IMR-90 (cell line): Measurements from ENCODE around the gene NSF. TPM values are rescaled to one million over a fixed set of nuclear protein-coding genes. Genes with fewer than 3 reads are reported as not detected.
"Not testable (repeated sequence)": the region's sequence is repeated elsewhere in the genome, so short reads cannot be mapped to it uniquely, and the experiment has no call there.

Experiments used
- ATAC-seq: fragments of 200-7000 bp; cut with Tn5 transposase; 2 replicates; pipeline ENCODE4 v1.9.1; 2020; ENCODE audit warnings: low read depth, mild to moderate bottlenecking, moderate library complexity
- BruUV-seq: library from RNA; stranded (reverse); fragments of 400-500 nt; replicated peaks from 2 replicates; lab custom pipeline; 2021; lab: Mats Ljungman, UMichigan
- CTCF ChIA-PET: fragments of 300-600 bp; formaldehyde crosslinking; extraction: SDS; loops from one replicate; lab custom pipeline; 2021; ENCODE audit warnings: antibody characterized with exemption; lab: Yijun Ruan, JAX
- POLR2A ChIA-PET: fragments of 300-600 bp; sonication (Branson Sonifier 250); formaldehyde crosslinking; loops from one replicate; lab custom pipeline; 2022; ENCODE audit warnings: antibody characterized with exemption; ENCODE audit not compliant: unreplicated experiment; lab: Charles Lee
- DNase-seq: peaks from one replicate; pipeline ENCODE4 v3.0.0; 2013
- H2AFZ ChIP-seq: replicated peaks from 2 replicates; pipeline ENCODE3; 2013; ENCODE audit warnings: low read length, mild to moderate bottlenecking; ENCODE audit not compliant: poor library complexity
- H2AK5ac ChIP-seq: 2 replicates; pipeline ENCODE4 v1.6.1; 2013; ENCODE audit warnings: low read depth, low read length, inconsistent platforms
- H2AK9ac ChIP-seq: replicated peaks from 2 replicates; pipeline ENCODE3; 2013; ENCODE audit warnings: mild to moderate bottlenecking, low read depth, low read length, moderate library complexity; ENCODE audit not compliant: poor library complexity
- H2BK120ac ChIP-seq: 2 replicates; pipeline ENCODE4 v1.6.1; 2013; ENCODE audit warnings: low read depth, low read length, inconsistent platforms
- H2BK15ac ChIP-seq: 3 replicates; pipeline ENCODE4 v1.6.1; 2013; ENCODE audit warnings: low read depth, low read length, inconsistent platforms
- H2BK20ac ChIP-seq: 2 replicates; pipeline ENCODE4 v1.6.1; 2013; ENCODE audit warnings: low read depth, mild to moderate bottlenecking, inconsistent platforms, low read length, moderate library complexity
- H2BK5ac ChIP-seq: 2 replicates; pipeline ENCODE4 v1.6.1; 2013; ENCODE audit warnings: mild to moderate bottlenecking, low read depth, low read length, inconsistent platforms; ENCODE audit not compliant: poor library complexity, severe bottlenecking
- H3K14ac ChIP-seq: replicated peaks from 2 replicates; pipeline ENCODE4 v1.6.1; 2013; ENCODE audit warnings: low read depth, low read length, inconsistent platforms
- H3K18ac ChIP-seq: 2 replicates; pipeline ENCODE4 v1.6.1; 2013; ENCODE audit warnings: low read depth, low read length, control low read depth
- H3K23ac ChIP-seq: 2 replicates; pipeline ENCODE4 v1.6.1; 2013; ENCODE audit warnings: low read depth, low read length, inconsistent platforms
- H3K27ac ChIP-seq: 2 replicates; pipeline ENCODE4 v1.5.1; 2013; ENCODE audit warnings: mild to moderate bottlenecking, control low read depth, low read length; ENCODE audit not compliant: insufficient read depth
- H3K27me3 ChIP-seq: 2 replicates; pipeline ENCODE4 v1.6.1; 2013; ENCODE audit warnings: low read length; ENCODE audit not compliant: control insufficient read depth, insufficient read depth
- H3K36me3 ChIP-seq: 2 replicates; pipeline ENCODE4 v1.6.1; 2013; ENCODE audit warnings: low read length, mixed read lengths; ENCODE audit not compliant: control insufficient read depth, insufficient read depth
- H3K4ac ChIP-seq: 2 replicates; pipeline ENCODE4 v1.6.1; 2013; ENCODE audit warnings: low read depth, low read length, inconsistent platforms
- H3K4me1 ChIP-seq: 2 replicates; pipeline ENCODE4 v1.6.1; 2013; ENCODE audit warnings: low read length, mixed read lengths; ENCODE audit not compliant: control insufficient read depth, insufficient read depth
- H3K4me2 ChIP-seq: 2 replicates; pipeline ENCODE4 v1.6.1; 2013; ENCODE audit warnings: low read depth, mild to moderate bottlenecking, control low read depth, low read length, moderate library complexity
- H3K4me3 ChIP-seq: 2 replicates; pipeline ENCODE4 v1.5.1; 2013; ENCODE audit warnings: low read depth, mild to moderate bottlenecking, control low read depth, low read length, moderate library complexity; ENCODE audit not compliant: insufficient read depth
- H3K56ac ChIP-seq: 2 replicates; pipeline ENCODE4 v1.6.1; 2013; ENCODE audit warnings: low read length, inconsistent platforms; ENCODE audit not compliant: insufficient read depth; ENCODE audit errors: extremely low read depth
- H3K79me1 ChIP-seq, 2 experiments: 2 replicates each; pipeline ENCODE4 v1.6.1; 2013; ENCODE audit warnings: low read length in 2 of 2, inconsistent platforms in 1 of 2, low read depth in 1 of 2
- H3K9ac ChIP-seq: 2 replicates; pipeline ENCODE4 v1.6.1; 2013; ENCODE audit warnings: low read depth, low read length, control low read depth
- H3K9me1 ChIP-seq: 2 replicates; pipeline ENCODE4 v1.6.1; 2013; ENCODE audit warnings: low read length, inconsistent platforms; ENCODE audit not compliant: insufficient read depth
- H3K9me3 ChIP-seq: 2 replicates; pipeline ENCODE4 v1.6.1; 2013; ENCODE audit warnings: low read length; ENCODE audit not compliant: control insufficient read depth, insufficient read depth
- H4K20me1 ChIP-seq: 2 replicates; pipeline ENCODE4 v1.6.1; 2013; ENCODE audit warnings: low read length, inconsistent platforms; ENCODE audit not compliant: insufficient read depth
- H4K5ac ChIP-seq: 2 replicates; pipeline ENCODE4 v1.6.1; 2013; ENCODE audit warnings: mild to moderate bottlenecking, low read depth, low read length, control low read depth
- H4K8ac ChIP-seq, 2 experiments: 2 replicates each; pipeline ENCODE4 v1.6.1; 2013; ENCODE audit warnings: low read depth in 2 of 2, low read length in 2 of 2, control low read depth in 1 of 2, inconsistent platforms in 1 of 2
- H4K91ac ChIP-seq: 2 replicates; pipeline ENCODE4 v1.6.1; 2013; ENCODE audit warnings: low read depth, low read length, inconsistent platforms; ENCODE audit not compliant: insufficient read depth
- WGBS, 2 experiments: methylation state at CpG; one replicate each; pipeline versions ENCODE4 v1.1.5 to v1.1.7; 2013; ENCODE audit warnings: missing lambda C conversion rate in 2 of 2; ENCODE audit not compliant: insufficient read length in 1 of 2; ENCODE audit errors: extremely low coverage in 2 of 2; 5-methylcytosine and 5-hydroxymethylcytosine counted together
- dilution Hi-C: fragments of 300-500 bp; cut with HindIII; formaldehyde crosslinking; loops from one replicate; pipeline ENCODE4 v1.14.3; 2018; ENCODE audit warnings: low sequenced_read_pairs; ENCODE audit not compliant: unreplicated experiment
- in situ Hi-C: fragments of 300-500 bp; cut with MboI; formaldehyde crosslinking; loops from 3 replicates; pipeline ENCODE4 v1.14.3; 2019; ENCODE audit warnings: low sequenced_read_pairs, inconsistent platforms, mixed read lengths
- intact Hi-C: fragments of 100-400 bp; cut with micrococcal nuclease; formaldehyde crosslinking; loops from 2 replicates; pipeline ENCODE4 v1.10.0; 2022
- polyA plus RNA-seq, 3 experiments: library from polyadenylated mRNA; depleted of rRNA; stranded (reverse); fragments of >200 nt; gene quantifications; 2 replicates each; pipeline ENCODE4 v1.2.3, GENCODE V29; 2012; ENCODE audit warnings: low replicate concordance in 1 of 3
- total RNA-seq: library from RNA; depleted of rRNA; stranded (reverse); fragments of >200 nt; gene quantifications from 2 replicates; pipeline ENCODE4 v1.2.3, GENCODE V29; 2012

The NSF gene
- total and polyA plus RNA-seq, 2 of the 4 experiments (the other 2 are of a cell fraction): 38.9 to 110 TPM

- H3K27me3 ChIP-seq, H2AFZ ChIP-seq, ATAC-seq, POLR2A ChIA-PET, H2BK5ac ChIP-seq, H3K18ac ChIP-seq, H3K79me1 ChIP-seq, BruUV-seq, intact Hi-C loops, CTCF ChIA-PET, H3K23ac ChIP-seq, H2AK5ac ChIP-seq, H3K4me1 ChIP-seq, H3K4me2 ChIP-seq, H4K20me1 ChIP-seq, H2AK9ac ChIP-seq, H3K14ac ChIP-seq, H3K9me1 ChIP-seq, H2BK15ac ChIP-seq, H4K8ac ChIP-seq, H3K9me3 ChIP-seq, H3K9ac ChIP-seq, H3K36me3 ChIP-seq, H3K27ac ChIP-seq, H3K4ac ChIP-seq, dilution Hi-C loops, DNase-seq, H4K91ac ChIP-seq, in situ Hi-C loops, H2BK20ac ChIP-seq, H3K4me3 ChIP-seq, H3K56ac ChIP-seq, H2BK120ac ChIP-seq, H4K5ac ChIP-seq: not testable (repeated sequence)
- WGBS, 2 experiments: no CpG with 5 or more reads among the region's 3 CpGs
These were observed 102.8 kb downstream of the NSF start for GRCh38 chr17:46693283-46693682.

DNA sequence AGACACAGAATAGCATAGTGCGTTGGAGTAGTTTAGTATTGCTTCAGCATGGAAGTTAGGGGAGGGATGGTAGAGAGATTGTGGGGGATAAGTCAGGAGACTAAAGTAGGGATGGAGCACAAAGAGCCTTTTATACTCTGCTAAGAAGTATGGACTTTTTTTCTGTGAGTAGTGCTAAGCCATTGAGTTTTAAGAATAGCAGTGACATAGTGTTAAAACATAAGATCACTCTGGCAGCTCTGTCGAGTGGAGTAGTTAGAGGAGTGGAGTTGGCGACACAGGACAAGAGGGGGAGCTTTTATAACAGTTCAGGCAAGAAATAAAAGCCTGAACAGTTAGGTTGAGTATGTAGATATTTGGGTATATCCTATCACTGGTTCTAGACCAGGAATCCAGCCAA, 106.1 kb downstream of the NSF start:
- H4K91ac ChIP-seq, CTCF ChIA-PET, H4K20me1 ChIP-seq, H3K56ac ChIP-seq, DNase-seq, H3K36me3 ChIP-seq, H2BK5ac ChIP-seq, H3K27ac ChIP-seq, H2AFZ ChIP-seq, H3K4me1 ChIP-seq, H3K4me2 ChIP-seq, H3K9me3 ChIP-seq, H3K79me1 ChIP-seq, H3K4ac ChIP-seq, H2AK9ac ChIP-seq, H4K8ac ChIP-seq, H3K9me1 ChIP-seq, in situ Hi-C loops, H3K4me3 ChIP-seq, H3K14ac ChIP-seq, H3K9ac ChIP-seq, H3K18ac ChIP-seq, H2BK20ac ChIP-seq, H2BK15ac ChIP-seq, H2BK120ac ChIP-seq, BruUV-seq, H4K5ac ChIP-seq, intact Hi-C loops, H3K23ac ChIP-seq, POLR2A ChIA-PET, H2AK5ac ChIP-seq, dilution Hi-C loops, H3K27me3 ChIP-seq: not testable (repeated sequence)
- WGBS, 2 experiments: no CpG with 5 or more reads among the region's 3 CpGs
- ATAC-seq: peak; percentile 21; the same call in 1 of the 2 replicates
